T1000 (cell line): ENCODE data around the gene STK32B.

Experiments
- DNase-seq: peaks from one replicate; lab custom pipeline; 2025; ENCODE audit warnings: mixed read lengths; lab: John Stamatoyannopoulos, UW

The STK32B gene

DNA sequence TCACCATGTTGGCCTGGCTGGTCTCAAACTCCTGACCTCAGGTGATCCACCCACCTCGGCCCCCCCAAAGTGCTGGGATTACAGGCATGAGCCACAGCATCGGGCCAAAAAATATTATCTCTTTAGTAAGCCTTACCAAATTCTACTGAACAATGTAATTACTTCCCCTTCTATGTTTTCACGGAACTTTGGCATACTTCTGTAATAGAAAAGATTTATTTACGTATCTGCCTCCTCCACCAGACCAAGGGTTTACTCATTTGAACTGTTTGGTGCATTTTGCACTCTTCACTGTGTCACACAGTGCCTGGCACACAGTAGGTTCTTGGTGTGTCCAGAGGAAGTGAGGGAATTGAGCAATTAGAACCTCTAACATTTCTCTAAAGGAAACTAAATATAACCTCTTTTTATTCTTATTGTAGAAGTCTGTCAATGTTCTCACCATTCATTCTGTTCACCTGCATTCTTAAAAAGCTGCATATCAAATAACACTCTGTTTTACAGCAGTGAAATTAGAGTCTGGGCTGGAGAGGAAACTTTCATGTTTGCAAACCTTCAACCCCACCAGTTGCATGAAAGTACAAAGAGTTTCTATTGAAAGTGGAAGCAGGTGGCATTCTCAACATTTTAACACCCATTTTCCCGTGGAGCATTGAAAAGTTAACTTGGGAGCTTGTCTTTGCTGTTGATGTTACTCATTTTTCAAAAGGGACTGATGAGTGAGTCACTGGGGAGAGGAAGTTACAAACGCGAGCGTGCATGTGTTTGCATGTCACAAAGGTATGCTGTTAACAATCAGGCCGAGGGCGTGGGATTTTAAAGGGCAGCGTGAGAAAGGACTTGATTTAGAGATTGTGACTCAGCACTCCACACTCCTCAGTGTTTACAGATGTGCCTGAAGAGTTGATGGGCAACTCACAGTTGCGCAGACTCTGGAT is 314.1 kb downstream of the STK32B start:
- DNase-seq, result peak; percentile 59

DNA sequence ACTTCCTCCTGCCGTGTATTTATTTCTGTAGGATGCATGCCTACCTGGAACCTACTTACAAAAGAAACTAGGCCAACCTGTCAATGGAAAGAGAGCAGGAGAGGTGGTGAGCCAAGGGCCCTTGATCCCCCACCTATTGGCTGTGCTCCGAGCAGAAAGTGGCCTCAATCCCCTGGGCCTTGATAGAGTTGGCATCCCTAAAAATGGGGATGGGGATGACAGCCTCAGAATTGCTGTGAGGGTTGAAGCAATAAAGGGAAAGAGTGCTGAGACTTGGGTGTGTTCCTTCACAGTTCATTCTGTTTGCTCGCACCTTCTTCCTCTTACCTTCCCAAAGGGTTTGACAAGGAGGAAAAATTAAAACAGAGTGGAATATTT is 314.7 kb downstream of the STK32B start:
- no peak for DNase-seq

DNA sequence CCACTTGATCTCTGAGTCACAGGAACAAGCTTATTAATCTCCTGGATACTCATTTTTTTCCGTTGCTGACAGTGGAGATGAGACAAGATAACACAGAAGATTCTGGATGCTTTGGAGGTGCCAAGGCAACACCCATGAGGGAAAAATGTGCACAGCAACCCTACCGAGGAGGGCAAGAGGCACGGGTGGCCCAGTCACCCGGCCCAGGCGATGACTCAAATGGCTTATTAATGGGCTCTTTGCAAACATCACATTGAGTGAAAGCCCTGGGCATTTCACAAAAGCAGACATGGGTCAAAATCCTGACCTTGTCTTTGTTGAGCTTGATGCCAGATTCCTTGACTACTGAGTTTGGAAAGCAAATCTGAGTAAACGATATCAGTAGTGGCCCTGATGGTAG is 315.1 kb downstream of the STK32B start:
- DNase-seq, result peak; percentile 48

DNA sequence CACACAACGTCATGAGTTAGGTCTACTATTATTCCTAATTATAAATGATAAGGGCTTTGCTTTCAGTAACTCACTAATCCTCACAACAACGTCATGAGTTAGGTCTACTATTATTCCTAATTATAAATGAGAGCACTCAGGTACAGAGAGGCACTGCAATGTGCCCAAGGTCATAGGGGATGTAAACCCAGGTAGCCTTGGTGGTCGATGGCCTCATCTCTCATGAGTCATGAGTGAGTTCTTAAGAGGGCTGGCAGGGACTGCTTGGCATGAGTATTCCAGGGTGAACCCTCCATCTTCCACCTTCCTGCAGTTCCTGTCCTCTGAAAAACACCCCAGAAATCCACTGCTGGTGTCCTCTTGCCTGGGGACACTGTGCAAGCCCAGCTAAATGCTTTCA is 317.1 kb downstream of the STK32B start:
- DNase-seq, result no peak

DNA sequence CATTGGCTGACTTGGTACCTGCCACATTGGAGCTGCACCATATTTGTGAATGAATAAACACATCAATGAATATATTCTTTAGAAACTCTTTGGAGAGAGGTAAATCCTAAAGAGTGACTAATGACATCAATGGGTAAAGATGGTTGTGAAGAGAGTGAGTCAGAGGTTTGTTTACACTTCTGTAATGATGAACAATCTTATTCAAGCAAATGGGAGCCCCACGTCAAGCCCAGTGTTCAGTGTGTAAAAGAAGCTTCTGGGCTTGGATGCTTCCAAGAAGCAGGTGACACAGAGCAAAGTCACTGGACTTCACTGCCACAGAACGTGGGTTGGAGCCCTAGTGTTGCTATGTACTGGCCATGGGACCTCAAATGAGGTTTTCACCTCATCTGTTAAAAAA is 319.0 kb downstream of the STK32B start:
- no peak for DNase-seq

DNA sequence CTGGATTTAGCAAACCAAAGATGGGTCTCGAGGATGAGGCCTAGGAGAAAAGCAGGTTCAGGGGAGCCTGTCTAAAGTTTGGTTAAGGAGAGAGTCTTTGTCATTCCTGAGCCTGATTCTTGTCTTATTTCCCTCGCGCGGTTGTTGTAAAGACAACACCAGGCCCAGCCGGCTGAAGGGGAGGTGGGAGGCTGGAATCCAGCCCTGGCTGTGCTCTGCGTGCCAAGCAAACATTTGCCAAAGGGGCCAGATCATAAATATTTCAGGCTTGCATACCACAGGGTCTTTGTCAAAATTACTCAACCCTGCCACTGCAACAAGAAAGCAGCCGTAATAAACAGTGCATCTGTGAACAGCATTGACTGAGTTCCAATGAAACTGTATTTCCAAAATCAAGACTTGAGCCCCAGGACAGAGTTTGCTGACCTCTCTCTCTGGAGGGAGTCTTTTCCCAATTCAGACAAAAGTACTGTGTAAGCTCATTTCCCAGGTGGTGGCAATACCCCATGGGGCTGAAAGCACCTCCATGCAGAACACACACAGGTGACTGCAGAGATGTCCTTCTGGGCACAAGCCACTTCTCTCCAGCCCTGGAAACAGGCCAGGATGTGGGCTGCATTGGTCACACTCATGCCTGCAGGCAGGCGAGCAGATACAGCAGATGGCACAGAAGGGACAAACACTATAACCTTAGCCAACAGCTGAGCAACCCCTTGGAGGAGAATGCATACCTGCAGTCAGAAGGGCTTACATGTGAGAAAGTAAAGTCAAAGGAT is 320.3 kb downstream of the STK32B start:
- DNase-seq, result peak; percentile 54

DNA sequence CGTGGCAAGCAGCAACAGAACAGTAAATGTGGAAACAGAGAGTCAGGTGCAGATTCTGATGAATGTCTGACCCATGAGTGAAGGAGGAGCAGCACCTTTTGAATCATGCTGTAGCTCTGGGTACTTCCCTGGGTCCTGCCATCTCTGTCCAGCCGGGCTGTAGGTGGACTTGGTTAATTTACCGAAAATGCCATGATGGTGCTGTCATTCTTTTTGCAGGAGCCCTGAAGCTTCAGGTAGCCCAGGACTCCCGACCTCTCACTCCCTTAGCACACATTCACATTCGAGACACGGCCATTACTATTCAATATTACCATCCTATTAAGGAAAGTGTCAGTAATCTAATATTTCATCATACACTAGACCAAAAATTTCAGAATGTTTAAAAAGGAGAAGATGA is 320.9 kb downstream of the STK32B start:
- no peak for DNase-seq

DNA sequence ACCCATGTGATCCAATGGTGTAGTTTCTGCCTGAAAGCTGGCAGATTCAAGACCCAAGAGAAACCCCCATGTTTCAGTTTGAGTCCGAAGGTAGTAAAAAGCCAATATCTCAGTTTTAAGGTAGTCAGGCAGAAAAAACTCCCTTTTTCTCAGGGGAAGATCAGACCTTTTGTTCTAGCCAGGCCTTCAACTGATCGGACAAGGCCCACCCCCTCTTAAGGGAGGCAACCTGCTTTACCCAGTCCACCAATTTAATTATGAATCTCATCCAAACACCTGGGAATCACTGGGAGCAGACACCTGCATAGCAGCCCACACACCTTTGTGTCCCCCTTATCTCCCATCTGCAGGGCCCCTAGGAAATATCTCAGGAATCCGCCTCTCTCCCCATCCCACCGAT is 322.0 kb downstream of the STK32B start:
- no peak for DNase-seq

DNA sequence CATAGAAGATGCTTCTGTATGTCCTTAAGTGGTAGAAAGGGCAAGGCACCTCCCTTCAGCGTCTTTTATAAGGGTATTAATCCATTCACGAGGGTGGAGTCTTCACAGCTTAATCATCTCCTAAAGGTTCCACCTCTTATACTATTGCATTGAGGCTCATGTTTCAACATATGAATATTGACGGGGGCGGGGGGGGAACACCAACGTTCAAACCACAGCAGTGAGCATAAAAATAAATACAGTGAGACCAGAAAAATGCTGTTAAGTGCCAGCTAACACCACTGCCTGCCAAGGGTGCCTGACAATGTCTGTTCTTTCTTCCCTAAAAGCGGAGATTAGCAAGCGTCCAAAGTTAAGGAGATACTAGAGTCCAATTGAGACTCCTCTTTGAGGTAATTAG is 323.3 kb downstream of the STK32B start:
- no peak for DNase-seq

DNA sequence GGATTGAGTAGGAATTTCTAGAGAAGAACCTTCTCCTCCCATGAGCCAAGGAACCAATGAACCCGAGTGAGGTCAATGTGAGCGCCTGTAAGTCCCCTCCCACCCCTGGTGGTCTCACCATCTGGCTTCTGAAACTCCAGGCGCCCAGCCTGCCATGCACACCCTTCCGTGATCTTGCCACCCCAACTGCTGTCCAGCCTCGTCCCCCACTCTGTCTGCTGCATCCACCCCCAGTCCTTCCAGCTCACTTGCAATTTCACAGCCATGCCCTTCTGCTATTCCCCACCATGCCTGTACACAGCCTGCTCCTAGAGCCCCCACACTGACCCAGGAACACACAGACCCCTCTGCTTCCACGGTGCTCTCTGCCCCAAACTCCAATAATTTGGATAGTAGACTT is 323.7 kb downstream of the STK32B start:
- DNase-seq, result no peak

DNA sequence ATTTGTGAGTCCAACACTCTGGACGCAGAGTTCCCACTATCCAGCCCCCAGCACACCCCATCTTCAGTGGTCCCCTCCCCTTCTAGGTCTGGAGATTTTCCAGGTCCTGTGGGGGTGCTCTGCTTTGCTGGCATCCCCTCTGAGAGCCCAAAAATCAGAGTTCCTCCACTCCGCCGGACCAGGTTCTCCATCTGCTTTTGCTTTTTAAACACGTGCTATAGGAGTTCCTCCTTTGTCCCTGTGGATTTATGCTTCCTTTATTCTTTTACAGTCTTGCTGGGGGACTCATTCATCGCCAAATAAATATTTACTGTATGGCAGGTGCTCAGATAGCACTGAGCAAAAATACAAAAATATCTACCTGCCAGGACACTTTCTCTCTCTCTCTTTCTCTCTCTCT is 324.7 kb downstream of the STK32B start:
- DNase-seq, result no peak

DNA sequence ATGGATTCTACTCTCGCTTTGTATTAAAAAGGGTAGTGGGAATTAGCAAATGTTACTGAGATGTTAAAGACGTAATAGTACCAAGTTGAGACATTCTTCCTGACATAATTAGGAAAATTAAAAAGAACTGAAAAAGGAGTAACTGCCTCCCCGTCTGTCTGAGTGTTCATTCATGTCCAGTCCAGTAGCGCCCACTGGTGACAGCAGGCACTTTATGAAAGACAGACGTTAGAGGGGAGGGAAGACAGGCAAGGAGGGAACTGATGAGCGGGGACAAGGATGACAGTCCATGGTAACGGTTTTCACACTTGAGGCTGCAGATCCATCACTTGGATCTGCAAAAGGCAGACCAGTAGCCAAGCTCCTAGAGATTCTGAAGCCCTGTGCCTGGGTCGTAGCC is 326.7 kb downstream of the STK32B start:
- DNase-seq, result no peak

DNA sequence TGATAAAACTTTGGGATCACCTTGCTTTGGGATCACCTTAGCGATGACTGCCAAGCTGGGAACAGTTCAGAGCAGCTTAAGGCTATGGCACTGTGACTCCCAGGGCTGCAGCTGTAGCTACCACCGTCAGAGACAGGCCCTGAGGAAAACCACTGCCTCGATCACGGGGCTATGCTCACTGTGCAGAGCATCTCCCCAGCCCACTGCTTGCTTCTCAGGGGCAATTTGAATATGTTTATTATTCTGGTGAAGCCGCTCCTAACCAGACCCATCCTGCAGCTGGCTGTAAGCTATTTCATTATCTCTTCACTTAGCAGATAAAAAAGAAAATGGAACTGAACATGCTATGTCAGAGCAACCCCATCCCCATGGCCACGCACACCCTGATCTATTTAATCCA is 328.6 kb downstream of the STK32B start:
- no peak for DNase-seq

DNA sequence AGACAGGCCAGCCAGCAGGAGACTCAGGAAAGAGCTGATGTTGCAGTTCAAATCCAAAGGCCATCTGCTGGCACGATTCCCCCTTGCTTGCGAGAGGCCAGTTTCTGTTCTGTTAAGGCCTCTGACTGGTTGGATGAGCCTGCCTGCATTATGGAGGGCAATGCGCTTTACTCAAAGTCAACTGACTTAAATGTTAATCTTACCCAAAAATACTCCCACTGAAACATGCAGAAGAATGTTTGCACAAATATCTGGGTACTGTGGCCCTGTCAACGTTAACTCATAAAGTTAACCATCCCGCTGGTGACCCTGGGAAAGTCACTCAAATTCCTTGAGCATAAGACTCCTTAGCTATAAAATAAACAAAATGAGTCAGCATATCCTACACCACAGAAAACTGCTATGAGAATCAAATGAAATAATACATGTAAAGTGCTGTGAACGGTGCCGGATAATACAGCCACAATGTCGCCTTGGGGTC is 330.7 kb downstream of the STK32B start:
- DNase-seq, result peak; percentile 43

DNA sequence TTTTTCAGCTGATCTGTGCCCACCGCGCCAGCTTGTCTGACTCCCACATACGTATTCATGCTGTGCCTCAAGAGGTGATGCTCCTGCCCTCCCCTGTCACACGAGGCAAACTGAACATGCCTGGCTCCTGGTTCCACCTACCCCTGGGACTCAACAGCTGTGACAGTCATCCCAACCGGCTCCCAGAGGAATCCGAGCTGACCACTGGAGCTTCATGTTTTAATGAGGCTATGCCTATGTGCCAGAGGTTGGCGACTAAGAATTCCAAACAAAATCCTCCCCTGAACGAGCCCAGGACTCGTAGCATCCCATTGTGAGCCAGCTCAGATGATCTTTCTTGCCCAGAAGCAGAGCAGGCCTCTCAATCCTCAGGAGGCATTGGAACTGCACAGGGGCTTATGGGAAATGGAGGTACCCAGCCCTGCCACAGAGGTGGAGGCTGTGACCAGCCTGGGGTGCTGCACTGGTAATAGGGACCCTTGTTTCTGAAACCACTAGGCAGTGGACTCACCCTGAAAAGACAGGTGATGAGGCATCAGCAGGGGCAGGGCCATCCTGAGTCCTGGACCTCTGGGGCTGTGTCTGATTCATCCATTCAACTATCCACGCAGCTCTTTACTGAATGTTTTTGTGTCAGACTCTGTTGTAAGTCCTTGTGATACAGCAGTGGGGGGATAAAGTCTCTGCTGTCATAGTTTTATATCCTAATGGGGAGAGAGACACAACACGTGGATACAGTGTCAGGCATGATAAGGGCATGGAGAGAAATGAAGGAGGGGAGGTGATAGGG is 332.1 kb downstream of the STK32B start:
- DNase-seq, result no peak

DNA sequence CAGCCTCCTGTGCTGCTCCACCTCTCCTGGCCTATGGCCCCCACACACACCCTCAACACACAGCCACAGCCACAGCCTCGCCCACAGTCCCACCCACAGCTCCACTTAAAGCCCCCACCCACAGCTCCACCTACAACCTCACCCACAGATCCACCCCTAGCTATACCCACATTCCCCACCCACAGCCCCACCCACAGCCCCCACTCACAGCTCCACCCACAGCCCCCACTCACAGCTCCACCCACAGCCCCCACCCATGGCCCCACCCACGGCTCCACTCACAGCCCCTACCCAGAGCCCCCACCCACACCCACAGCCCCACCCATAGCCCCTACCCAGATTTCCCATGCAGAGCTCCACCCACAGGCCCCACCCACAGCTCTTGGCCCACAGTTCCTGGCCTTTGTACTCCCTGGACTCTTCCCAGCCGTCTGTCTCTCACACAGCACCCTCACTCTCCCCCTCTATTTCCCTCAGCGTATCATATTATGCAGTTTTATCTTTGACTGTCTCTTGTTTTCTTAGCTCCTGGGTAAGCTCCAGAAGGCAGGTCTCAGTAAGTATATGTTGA is 334.5 kb downstream of the STK32B start:
- no peak for DNase-seq

DNA sequence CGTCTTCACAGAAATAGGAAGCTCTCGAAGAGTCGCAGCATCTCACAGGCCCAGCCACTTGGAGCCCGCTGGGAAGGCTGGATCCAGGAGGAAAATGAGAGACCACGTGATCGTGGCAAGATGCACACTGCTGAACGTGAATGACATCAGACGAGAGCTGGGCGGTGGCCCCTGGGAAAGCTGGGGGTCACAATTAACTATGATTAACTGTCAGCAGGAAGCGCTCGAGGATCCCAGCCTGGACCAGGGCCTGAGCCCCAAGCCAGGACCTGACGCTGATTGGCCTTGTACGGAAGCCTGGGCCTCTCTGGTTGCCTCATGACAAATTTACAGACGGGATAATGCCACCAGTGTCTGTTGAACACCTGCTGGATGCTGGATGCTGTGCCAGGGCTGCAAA is 335.6 kb downstream of the STK32B start:
- DNase-seq, result no peak

DNA sequence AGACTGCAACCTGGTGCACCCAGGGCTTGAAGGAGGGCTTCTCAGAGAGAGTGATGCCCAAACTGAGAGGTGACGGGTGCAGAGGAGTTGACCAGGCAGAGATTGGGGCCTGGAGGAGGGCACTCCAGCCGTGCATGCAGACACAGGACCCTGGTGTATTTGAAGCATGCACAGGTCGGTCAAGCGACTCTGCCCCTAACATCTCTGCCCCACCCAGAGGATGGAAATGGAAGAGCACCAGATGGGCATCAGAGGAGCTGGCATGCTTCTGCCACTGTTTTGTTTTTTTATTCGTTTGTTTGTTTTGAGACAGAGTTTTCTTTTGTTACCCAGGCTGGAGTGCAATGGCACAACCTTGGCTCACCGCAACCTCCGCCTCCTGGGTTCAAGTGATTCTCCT is 336.2 kb downstream of the STK32B start:
- DNase-seq, result no peak

DNA sequence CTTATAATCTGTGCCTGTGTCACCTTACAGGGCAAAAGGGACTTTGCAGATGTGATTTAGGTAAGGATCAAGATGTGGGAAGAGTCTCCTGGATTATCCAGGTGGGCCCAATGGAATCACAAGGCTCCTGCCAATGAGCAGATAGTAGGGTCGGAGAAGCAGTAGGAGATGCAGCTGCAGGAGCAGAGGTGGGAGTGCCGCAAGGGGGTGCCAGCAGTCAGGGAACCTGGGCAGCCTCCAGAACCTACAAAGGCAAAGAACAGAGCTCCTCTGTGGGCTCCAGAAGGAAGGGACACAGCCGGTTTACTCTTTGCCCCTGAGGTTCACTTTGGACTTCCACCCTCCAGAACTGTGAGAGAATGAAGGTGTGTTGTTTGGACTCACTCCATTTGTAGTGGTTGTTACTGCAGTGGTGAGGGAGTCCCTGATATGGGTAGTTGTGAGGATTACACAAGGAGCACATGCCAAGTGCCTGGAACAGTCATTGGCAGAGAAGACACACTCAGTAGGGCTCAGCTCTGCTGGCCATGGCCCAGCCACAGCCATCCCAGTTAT is 338.6 kb downstream of the STK32B start:
- no peak for DNase-seq

DNA sequence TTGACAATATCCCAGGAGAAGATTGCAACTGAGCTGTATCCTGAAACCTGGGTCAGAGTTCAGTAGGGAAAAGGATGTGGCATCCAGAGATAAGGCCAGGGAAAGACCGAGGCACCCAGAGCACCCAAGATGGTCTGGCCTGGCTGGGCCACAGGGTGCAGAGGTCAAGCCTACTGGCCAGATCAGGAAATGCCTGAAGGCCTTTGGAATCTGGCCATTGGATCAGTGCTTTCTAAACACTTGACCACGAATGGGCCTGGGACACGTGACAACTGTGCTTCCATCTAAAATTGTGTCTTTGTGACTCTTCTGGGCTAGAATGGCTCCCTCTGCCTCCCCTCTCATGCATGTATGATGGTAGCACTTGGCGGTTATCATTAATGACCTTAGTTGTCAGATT is 340.2 kb downstream of the STK32B start:
- DNase-seq, result no peak

DNA sequence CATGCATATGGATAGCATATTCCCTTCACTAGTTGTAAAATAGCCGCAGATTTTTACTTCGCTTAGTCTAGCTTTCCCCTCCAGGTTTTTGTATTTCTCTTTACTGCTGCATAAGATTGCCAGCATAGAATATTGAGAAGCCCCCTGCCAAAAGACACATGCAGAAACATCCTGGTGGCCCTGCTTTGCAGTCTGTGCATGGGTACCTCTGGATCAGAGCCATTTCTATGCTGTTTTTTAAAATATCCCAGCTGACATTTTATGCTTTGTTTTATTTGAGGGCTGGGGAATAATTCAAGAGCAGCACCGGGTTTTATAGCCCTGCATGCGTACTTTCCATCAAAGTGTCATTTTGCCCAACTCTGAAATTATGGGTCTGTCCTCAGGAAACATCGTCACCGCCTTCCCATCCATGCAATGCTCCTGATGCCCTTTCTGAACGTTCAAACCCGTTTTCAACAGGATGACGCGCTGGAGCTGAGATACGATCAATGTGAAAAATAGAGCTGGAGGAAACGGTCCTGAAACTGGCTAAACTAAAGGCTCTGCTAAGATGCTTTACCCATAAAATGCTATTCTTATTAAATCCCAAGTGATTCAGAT is 342.7 kb downstream of the STK32B start:
- no peak for DNase-seq
